GM18907 (cell line): ENCODE results near the gene HCN3.

Experiments
- ATAC-seq: cut with Tn5 transposase; IDR thresholded peaks from one replicate; pipeline ENCODE4 v1.9.1; 2021; ENCODE audit warnings: mild to moderate bottlenecking, moderate library complexity; ENCODE audit not compliant: unreplicated experiment

Gene HCN3

GRCh38 chr1:155254228-155254713 is 23.0 kb upstream of the HCN3 start:
- ATAC-seq, result no peak

GRCh38 chr1:155254714-155255242 is 22.5 kb upstream of the HCN3 start:
- ATAC-seq, result no peak

- ATAC-seq, result peak; percentile 57
Measured at GRCh38 chr1:155255243-155256007, 21.8 kb upstream of the HCN3 start, which contains the start of gene ENTREP3. ENTREP3 (minus strand) TSS chr1:155255483; CDS start chr1:155254877, 606 bp downstream.

DNA sequence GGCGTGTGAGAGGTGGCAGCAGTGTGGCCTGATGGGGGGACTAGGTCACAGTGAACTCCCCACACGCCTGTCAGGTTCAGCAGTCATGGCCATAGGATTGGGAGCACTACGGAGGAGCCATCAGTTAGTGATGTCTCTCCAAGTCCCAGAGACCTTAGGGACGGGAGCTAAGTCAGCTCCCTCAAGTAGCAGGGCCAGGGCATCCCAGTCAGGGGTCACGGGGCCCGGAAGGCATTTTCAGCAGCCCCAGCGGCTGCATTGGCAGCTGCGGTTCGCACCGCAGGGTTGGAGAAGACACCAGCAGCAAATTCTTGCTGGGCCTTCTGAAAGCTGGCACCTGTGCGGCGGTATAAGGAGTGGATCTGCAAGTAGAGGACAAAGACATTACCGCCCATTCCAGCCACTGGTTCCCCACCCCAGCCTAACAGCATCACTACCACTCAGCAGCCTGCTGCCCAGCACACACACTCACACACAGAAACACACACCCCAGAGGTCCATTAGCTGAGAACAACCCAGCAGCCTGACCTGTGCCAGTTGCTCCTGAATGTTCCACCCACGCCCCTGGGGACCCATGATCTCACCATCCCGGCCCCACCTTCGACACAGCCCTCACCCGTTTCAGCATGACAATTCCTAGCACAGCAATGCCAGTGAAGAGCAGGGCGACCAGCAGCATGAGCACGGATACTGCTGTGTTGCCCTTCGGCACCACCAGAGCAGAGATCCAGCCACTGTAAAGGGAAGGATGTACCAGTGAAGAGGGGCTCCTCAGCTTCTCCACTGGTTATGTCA is 21.0 kb upstream of the HCN3 start:
- no peak for ATAC-seq

GRCh38 chr1:155260276-155260675 is 17.0 kb upstream of the HCN3 start:
- no peak for ATAC-seq

- ATAC-seq, result peak; percentile 19
Measured at GRCh38 chr1:155261493-155261851, 15.8 kb upstream of the HCN3 start.

DNA sequence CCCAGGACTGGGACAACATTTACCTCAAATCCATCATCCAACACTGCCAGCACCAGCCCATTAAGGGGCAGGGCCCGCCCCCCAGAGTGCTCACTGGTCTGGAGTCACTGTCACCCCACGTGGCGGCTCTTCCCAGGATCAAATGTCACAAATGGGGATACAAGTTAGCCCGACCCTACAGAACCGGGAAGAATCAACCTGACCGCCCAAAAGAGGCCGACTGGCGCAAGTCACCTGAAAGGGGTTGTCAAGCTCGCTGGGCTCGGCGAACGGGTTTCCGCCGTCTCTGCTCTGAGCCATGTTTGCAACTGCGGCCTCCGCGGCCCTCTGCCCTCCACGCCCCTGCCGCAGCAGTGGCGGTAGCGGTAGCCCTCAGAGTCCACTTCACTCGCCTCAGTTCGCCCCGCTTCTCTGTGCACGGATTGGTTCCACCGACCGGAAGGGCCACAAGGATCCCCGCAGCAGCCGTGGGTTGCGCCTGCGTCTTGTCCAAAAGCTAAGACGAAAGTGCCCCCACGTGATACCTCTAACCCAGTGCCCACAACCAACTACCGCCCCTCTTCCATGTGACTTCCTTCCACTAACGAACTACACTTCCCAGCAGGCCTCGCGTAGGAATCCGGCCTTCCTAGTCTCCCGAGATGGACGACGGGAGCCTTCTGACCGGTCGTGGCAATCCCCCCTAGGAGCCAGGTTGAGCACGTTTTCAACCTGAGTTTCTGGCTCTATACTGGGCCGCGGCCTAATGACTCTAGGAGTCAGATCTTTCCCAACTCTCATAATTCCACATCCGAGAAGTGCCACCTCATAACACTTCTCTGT is 15.2 kb upstream of the HCN3 start, which contains the start of gene SCAMP3:
Gene SCAMP3, minus strand, starts transcription at position 509 of the 822 bp plus-strand sequence. Its CDS starts 209 bp downstream, at position 300.
- ATAC-seq, result peak; percentile 89

DNA sequence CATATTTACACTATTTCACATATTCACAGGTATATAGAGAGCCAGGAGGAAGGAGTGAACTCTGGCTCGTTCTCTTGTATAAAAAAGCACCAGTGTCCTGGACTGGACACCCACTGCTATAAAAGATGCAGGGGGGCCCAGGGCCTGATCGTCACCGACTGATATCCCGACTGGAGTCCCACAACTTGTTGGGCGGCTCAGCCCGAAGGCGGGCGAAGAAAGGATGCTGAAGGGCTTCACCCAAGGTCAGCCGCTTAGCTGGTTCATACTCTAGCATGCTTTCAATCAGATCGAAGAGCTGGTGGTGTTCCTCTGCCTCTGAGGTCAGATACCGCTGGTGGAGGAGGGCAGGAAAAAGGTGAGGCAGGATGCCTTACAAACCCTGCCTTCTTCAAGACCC is 14.2 kb upstream of the HCN3 start:
- ATAC-seq, result no peak

DNA sequence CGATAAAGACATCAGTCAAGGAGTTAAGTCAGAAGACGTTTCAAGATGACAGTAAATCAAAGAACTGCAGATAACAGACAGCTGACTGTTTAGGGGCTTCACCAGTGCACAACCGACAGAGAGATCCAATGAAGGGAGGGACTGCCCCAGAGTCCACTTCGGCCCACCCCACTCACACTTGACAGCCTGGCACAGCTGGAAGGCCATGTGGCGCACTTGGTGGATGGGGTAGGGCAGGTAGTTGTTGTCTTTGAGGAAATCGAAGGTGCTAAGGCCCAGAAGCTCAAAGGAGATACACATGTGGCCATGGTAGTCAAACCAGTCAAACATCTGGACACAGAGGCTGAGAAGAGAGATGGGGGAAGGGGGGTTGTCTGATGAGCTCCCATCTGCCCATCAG is 10.7 kb upstream of the HCN3 start:
- no peak for ATAC-seq

GRCh38 chr1:155267373-155267772 is 9.9 kb upstream of the HCN3 start:
- ATAC-seq, result no peak

- no peak for ATAC-seq
Measured at GRCh38 chr1:155268630-155269029, 8.6 kb upstream of the HCN3 start.

DNA sequence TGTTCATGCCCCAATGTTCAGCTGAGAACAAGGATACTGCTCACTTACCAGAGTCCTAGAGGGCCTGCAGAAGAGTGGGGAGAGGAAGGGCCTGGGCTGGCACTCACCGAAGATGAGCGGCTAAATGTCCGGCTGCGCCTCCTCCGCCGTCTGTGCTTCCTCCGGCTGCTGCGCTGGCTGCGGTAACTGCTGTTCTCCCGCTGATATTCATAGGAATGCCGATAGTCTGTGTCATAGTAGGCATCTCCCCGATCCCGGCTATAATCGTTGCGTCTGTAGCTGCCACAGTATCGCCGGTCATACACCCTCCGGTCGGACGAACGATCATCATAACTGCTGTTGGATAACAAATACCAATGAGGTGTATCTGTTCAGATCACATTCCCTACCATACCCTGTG is 7.9 kb upstream of the HCN3 start:
- no peak for ATAC-seq

- ATAC-seq, result peak; percentile 33
Measured at GRCh38 chr1:155272466-155273342, 4.6 kb upstream of the HCN3 start.

- peak; percentile 70 for ATAC-seq
Measured at GRCh38 chr1:155273343-155274245, 3.7 kb upstream of the HCN3 start, which contains the start of gene CLK2. CLK2 (minus strand) TSS chr1:155273504; CDS start chr1:155270977, 2,527 bp downstream.

DNA sequence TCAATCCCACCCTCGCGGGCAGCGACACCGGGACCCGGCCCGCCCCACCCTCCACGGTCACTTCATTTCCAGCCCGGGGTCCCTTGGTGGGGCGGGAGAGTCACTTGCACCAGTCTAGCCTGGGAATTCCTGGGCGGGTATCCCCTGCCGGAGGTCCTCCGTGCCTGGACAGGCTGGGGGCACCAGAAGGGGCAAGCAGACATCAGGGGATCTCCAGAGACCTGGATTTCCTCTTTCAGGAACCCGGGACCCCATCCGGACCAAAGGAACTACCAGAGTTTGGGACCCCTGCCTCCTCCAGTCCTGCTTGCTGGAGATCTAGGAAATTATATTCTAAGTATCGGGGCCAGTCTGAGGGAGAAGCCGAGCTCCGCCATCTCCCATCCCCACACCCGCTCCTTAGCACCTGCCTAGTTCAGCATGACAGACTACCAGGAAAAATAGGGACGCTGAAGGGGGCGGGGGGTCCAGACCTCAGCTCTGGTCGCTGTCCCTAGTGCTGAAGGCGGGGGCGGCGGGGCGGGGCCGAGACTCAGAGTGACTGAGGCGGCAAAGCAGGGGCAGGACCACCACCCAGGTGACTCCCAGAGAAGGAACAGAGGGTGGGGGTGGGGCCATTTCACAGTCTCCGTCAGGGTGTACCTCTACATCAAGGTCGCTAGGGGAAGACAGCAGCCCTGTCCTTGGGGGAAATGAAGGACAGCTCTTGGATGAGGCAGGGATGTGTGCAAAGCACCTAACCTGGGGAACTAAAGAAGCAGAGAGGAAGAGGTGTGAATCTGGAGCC is 832 bp downstream of the HCN3 start:
- ATAC-seq, result no peak

DNA sequence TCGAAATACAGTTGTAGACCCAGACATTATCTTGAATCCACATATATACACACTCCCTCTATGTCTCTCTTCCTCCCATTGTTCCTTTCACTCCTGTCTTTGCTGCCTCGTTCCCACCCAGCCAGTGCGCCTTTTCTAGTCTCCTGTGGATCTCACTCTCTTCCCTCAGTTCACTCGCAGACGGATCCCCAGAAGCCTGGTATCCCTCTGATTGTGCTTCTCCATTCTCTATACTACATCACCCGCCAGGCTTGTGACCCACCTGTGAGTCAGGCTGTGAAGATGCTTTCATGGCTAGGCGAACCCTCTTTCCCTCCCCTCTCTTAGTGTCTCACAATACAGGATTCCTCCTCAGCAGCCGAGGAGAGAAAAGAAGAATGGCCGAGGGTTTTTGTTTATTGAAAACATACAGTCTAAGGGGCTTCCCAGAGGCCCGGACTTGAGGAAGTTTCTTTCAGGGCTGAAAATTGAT is 1.5 kb downstream of the HCN3 start:
- no peak for ATAC-seq

GRCh38 chr1:155279268-155279667 is 2.0 kb downstream of the HCN3 start:
- ATAC-seq, result no peak
